ENCODE data around the gene PCLAF.
"Not testable (repeated sequence)": the region's sequence is repeated elsewhere in the genome, so short reads cannot be mapped to it uniquely, and the experiment has no call there.

PCLAF gene

DNA sequence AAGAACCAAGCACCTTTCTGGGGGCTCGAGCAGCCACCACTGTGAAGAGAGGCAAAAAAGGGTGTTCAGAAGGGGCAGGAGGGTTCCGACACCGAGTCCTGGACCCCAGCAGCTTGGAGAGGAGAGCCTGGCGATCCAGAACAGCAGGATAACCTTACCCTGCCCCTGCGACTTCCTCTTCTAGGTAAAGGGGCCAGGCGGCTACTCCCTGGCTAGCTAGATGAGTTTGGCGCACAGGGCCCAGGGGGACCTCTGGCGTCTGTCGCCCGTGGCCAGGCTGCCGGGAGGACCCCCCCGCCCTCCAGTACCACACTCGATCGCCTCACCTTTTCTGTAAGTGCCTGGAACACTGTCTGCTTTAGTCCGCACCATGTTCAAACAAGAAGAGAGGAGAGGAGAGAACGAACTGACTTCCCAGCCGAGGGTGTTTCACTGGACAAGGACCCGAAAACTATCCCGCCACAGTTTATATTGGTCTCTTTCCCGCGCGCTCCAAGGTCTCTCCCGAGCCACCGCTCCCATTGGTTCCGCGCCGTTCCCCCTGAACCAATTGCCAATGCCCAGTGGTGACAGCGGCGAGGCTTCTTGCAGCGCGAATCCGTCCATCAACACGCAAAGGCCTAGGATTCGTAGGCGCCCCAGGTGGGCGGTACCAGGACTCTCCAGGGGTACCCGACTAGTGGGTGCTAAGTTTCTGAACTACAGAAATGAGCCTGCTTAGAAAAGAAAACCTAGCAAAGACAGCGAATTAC lies at the start of gene PCLAF:
Gene PCLAF (minus strand): TSS at position 442 of the 752 bp plus-strand sequence. CDS start 70 bp downstream, at position 372.
- peak; percentile 99 for DNase-seq

GRCh38 chr15:64430000-64430735 lies 48.9 kb upstream of the PCLAF start:
- peak; percentile 86 for DNase-seq

GRCh38 chr15:64429448-64429847 lies 48.2 kb upstream of the PCLAF start:
- no peak for DNase-seq

- peak; percentile 39 for DNase-seq
These were observed 45.7 kb upstream of the PCLAF start for GRCh38 chr15:64426845-64427465.

DNA sequence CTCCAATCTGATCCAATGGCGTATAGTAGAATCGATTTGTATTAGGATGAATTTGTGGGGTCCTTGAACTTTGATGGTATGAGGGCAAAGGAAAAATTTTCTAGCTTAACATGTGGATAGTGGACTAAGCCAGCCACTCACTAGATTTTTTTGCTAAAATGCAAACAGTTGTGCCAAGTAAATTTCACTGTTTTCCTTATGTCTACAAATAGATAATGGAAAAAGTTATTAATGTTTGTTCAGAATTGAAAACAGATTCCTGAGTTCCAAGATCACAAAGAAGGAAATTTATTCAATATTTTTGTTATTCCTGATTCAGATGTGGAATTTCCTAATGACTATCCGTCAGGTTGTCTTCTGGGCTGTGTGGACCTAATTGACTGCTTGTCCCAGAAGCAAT lies 44.0 kb upstream of the PCLAF start:
- no peak for DNase-seq

GRCh38 chr15:64423970-64424369 lies 42.7 kb upstream of the PCLAF start:
- DNase-seq, result no peak

DNA sequence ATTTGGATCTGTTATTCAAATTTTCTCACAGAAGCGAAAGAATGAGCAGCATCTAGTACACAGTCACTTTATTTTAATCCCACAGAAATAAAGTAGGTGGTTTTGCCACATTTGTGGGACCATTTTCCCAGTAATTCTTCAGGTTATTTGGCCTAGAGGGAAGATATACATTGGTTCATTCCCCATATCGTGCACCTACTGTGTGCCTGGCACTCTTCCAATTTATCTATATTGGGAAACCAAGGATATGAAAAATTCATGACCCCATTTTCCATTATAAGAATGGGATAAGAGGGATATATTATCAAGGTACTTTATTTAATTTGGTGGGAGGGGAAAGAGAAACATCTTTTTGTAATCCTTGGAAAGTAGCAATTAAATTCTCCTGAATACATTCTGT lies 41.5 kb upstream of the PCLAF start:
- no peak for DNase-seq

- no peak for DNase-seq
These were observed 31.0 kb upstream of the PCLAF start for GRCh38 chr15:64412216-64412615.

DNA sequence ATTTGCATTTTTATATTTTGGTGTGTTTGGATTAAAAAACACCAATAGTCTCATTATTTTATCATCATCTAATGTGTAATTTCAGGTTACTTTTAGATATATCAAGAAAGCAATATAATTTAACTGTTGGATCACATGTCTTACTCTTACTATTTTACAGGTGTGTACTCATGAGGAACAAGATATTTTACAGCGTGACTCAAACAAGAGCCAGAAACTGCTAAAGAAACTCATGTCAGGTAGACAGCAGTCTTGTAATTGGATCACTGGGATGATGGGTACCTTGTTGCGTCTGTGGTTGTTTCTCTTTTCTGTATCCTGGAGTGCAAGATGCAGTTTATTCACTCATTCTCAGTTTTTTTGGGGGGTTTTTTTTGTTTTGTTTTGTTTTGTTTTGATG lies 19.3 kb upstream of the PCLAF start:
- DNase-seq, result no peak

DNA sequence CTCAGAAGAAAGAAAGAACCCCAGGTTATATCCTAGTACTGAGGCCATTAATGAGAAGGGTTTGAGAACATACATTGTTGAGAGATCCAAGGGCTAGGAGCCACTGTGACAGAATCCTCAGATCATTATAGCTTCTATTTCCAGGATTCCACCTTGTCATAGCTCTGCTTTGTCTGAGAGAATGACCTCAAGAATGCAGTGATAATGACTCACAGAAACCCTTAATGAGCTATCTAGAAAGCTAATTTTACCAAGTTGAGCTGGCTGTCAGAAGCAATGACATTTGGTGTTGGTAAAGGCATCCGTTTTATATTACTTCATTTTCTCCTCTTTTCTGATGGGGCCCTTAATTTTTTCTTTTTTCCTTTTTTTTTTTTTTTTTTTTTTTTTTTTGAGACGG lies 17.3 kb upstream of the PCLAF start:
- DNase-seq, result no peak

DNA sequence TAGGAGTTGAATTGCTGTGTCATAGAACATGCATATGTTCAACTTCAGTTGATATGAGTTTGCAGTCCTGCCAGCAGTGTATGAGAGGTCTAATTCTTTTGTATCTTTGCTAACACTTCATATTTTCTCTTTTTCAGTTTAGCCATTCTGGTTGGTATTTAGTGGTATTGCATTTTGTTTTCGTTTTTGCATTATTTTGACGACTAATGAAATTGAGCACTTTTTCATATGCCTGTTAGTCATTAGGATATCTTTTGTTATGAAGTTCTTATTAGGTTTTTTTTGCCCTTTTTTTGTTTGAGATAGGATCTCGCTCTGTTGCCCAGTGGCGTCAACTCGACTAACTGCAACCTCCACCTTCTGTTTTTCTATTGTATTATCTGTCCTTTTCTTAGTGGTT lies 15.5 kb upstream of the PCLAF start:
- no peak for DNase-seq

GRCh38 chr15:64392471-64392870 lies 11.2 kb upstream of the PCLAF start:
- DNase-seq, result not testable (repeated sequence)

GRCh38 chr15:64389036-64389435 lies 7.8 kb upstream of the PCLAF start:
- no peak for DNase-seq

- peak; percentile 97 for DNase-seq
These were observed 6.4 kb upstream of the PCLAF start, which contains the start of gene TRIP4 for GRCh38 chr15:64387562-64388168. Gene TRIP4 (plus strand): TSS chr15:64387836. CDS start chr15:64387864, 28 bp downstream.

DNA sequence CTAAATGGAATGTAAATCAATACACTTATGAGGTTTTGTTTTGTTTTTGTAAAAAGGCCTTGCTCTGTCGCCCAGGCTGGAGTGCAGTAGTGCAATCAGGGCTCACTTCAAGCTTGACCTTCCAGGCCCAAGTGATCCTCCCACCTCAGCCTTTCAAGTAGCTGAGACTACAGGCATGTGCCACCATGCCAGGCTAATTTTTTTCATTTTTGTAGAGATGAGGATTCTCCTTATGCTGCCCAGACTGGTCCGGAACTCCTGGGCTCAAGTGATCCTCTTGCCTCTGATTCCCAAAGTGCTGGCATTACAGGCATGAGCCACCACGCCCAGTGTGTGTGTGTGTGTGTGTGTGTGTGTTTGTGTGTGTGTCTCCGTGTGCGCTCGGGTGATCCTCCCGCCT lies 5.0 kb upstream of the PCLAF start:
- no peak for DNase-seq

GRCh38 chr15:64383760-64384159 lies 2.5 kb upstream of the PCLAF start:
- no peak for DNase-seq

GRCh38 chr15:64380130-64380870 lies 941 bp downstream of the PCLAF start:
- not testable (repeated sequence) for DNase-seq

- no peak for DNase-seq
These were observed 1.9 kb downstream of the PCLAF start for GRCh38 chr15:64379216-64379960.

- DNase-seq, result no peak
These were observed 7.9 kb downstream of the PCLAF start for GRCh38 chr15:64373360-64373759.

- DNase-seq, result not testable (repeated sequence)
These were observed 9.9 kb downstream of the PCLAF start for GRCh38 chr15:64371383-64371782.

- DNase-seq, result no peak
These were observed 12.1 kb downstream of the PCLAF start for GRCh38 chr15:64369078-64369607.

DNA sequence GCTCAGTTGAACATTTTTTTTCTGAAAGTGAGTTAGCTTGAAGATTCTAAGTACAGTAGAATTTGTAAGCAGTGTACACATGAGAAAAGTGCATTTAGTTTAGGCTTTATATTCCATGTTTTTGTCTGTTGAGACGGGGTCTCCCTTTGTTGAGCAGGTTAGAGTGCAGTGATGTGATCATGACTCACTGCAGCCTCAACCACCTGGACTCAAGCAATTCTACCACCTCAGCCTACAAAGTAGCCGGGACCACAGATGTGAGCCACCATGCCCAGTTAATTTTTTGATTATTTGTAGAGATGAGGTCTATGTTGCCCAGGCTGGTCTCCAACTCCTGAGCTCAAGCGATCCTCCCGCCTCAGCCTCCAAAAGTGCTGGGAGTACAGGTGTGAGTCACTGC lies 20.0 kb downstream of the PCLAF start:
- DNase-seq, result no peak
